GM23338 (cell line): Measurements from ENCODE around the gene ZNF610. TPM values are rescaled to one million over a fixed set of nuclear protein-coding genes. Genes with fewer than 3 reads are reported as not detected.

Source experiments
- ATAC-seq: fragments of 200-7000 bp; cut with Tn5 transposase; 3 replicates; pipeline ENCODE4 v1.9.1; 2020
- DNase-seq: peaks from one replicate; pipeline ENCODE4 v3.0.0-alpha.2; 2015; ENCODE audit warnings: low spot score
- H2AFZ ChIP-seq: fragments of 200-600 bp; sonication (generic); 2 replicates; pipeline ENCODE4 v1.8.0; 2016; ENCODE audit warnings: antibody characterized with exemption, mild to moderate bottlenecking, moderate library complexity
- H3F3A ChIP-seq: fragments of 200-600 bp; sonication (generic); replicated peaks from 2 replicates; pipeline ENCODE4 v1.8.0; 2017; ENCODE audit warnings: antibody characterized with exemption, mixed run types, low read depth
- H3K27ac ChIP-seq: fragments of 200-600 bp; sonication (generic); 2 replicates; pipeline ENCODE4 v1.6.1; 2016; ENCODE audit warnings: low read depth
- H3K27me3 ChIP-seq: fragments of 200-600 bp; sonication (generic); 2 replicates; pipeline ENCODE4 v1.8.0; 2016; ENCODE audit warnings: mild to moderate bottlenecking, mixed run types, moderate library complexity; ENCODE audit not compliant: insufficient read depth
- H3K36me3 ChIP-seq: fragments of 200-600 bp; sonication (generic); 2 replicates; pipeline ENCODE4 v1.8.0; 2016; ENCODE audit warnings: mild to moderate bottlenecking; ENCODE audit not compliant: insufficient read depth
- H3K4me1 ChIP-seq: fragments of 200-600 bp; sonication (generic); 2 replicates; pipeline ENCODE4 v1.8.0; 2016; ENCODE audit warnings: mild to moderate bottlenecking, moderate library complexity; ENCODE audit not compliant: insufficient read depth
- H3K4me2 ChIP-seq: fragments of 200-600 bp; sonication (generic); 2 replicates; pipeline ENCODE4 v1.7.1; 2017; ENCODE audit warnings: mixed run types
- H3K4me3 ChIP-seq: fragments of 200-600 bp; sonication (generic); 2 replicates; pipeline ENCODE4 v1.6.1; 2016; ENCODE audit warnings: mixed run types
- H3K79me2 ChIP-seq: fragments of 200-600 bp; sonication (generic); replicated peaks from 2 replicates; pipeline ENCODE4 v1.8.0; 2017; ENCODE audit warnings: mild to moderate bottlenecking; ENCODE audit not compliant: insufficient read depth
- H3K9me2 ChIP-seq: fragments of 200-600 bp; sonication (generic); 2 replicates; pipeline ENCODE4 v1.8.0; 2017; ENCODE audit not compliant: insufficient read depth
- H4K20me1 ChIP-seq: fragments of 200-600 bp; sonication (generic); replicated peaks from 2 replicates; pipeline ENCODE4 v1.8.0; 2017; ENCODE audit warnings: mild to moderate bottlenecking; ENCODE audit not compliant: insufficient read depth
- H3K27ac Mint-ChIP-seq: 2 replicates; pipeline ENCODE4 v1.8.0; 2020; ENCODE audit warnings: inconsistent platforms, mild to moderate bottlenecking, moderate library complexity, mixed read lengths
- H3K27me3 Mint-ChIP-seq: 3 replicates; pipeline ENCODE4 v1.8.0; 2022; ENCODE audit warnings: low read depth, mild to moderate bottlenecking, moderate library complexity, mixed read lengths, inconsistent platforms; ENCODE audit not compliant: insufficient read depth, poor library complexity
- H3K36me3 Mint-ChIP-seq: 3 replicates; pipeline ENCODE4 v1.8.0; 2021; ENCODE audit warnings: low read depth, mild to moderate bottlenecking, inconsistent platforms, moderate library complexity, mixed read lengths
- H3K4me1 Mint-ChIP-seq: 3 replicates; pipeline ENCODE4 v1.8.0; 2020; ENCODE audit warnings: mild to moderate bottlenecking, inconsistent platforms, mixed read lengths
- H3K4me3 Mint-ChIP-seq: 3 replicates; pipeline ENCODE4 v1.8.0; 2021; ENCODE audit warnings: moderate library complexity, mild to moderate bottlenecking, inconsistent platforms, mixed read lengths
- H3K9me3 Mint-ChIP-seq: 3 replicates; pipeline ENCODE4 v1.8.0; 2020; ENCODE audit warnings: moderate library complexity, mild to moderate bottlenecking, inconsistent platforms, mixed read lengths
- CREB1 ChIP-seq: fragments of 250-450 bp; sonication (Bioruptor Pico); IDR thresholded peaks from 2 replicates; pipeline ENCODE4 v1.5.0; 2020; ENCODE audit warnings: low read depth, mild to moderate bottlenecking, moderate library complexity
- EZH2 ChIP-seq: fragments of 200-600 bp; sonication (generic); IDR thresholded peaks from one replicate; pipeline ENCODE4 v1.8.0; 2017; ENCODE audit warnings: antibody characterized with exemption, mild to moderate bottlenecking, low read depth; ENCODE audit not compliant: unreplicated experiment
- EZH2phosphoT487 ChIP-seq: fragments of 200-600 bp; sonication (generic); IDR thresholded peaks from one replicate; pipeline ENCODE4 v1.8.1; 2018; ENCODE audit warnings: antibody characterized with exemption; ENCODE audit not compliant: unreplicated experiment
- JUNB ChIP-seq: IDR thresholded peaks from one replicate; pipeline ENCODE4 v1.6.1; 2016; ENCODE audit warnings: antibody characterized with exemption; ENCODE audit not compliant: unreplicated experiment
- NANOG ChIP-seq: IDR thresholded peaks from 2 replicates; pipeline ENCODE4 v1.6.1; 2016; ENCODE audit warnings: antibody characterized with exemption, borderline replicate concordance
- POLR2AphosphoS5 ChIP-seq: IDR thresholded peaks from 2 replicates; pipeline ENCODE4 v1.6.1; 2016; ENCODE audit warnings: antibody characterized with exemption, low read depth
- STAT1 ChIP-seq: IDR thresholded peaks from one replicate; pipeline ENCODE4 v1.6.1; 2016; ENCODE audit warnings: antibody characterized with exemption; ENCODE audit not compliant: unreplicated experiment
- ZNF114 ChIP-seq: fragments of 250-450 bp; sonication (Bioruptor Pico); IDR thresholded peaks from 2 replicates; pipeline ENCODE4 v1.5.0; 2020; ENCODE audit warnings: mild to moderate bottlenecking, moderate library complexity
- ZNF331 ChIP-seq: fragments of 250-450 bp; sonication (Bioruptor Pico); IDR thresholded peaks from 2 replicates; pipeline ENCODE4 v1.5.0; 2020; ENCODE audit warnings: low read depth, mild to moderate bottlenecking, moderate library complexity
- polyA plus RNA-seq: library from polyadenylated mRNA; unstranded; fragments of >200 nt; fragmentation: Nextera tagmentation; extraction: Ambion mirVana; gene quantifications from 2 replicates; pipeline ENCODE4 v1.2.1, GENCODE V29; 2016
- total RNA-seq: library from RNA; depleted of rRNA; stranded (reverse); fragments of >200 nt; shearing (Covaris generic); gene quantifications from 2 replicates; pipeline ENCODE4 v1.2.3, GENCODE V29; 2014
- TF ChIP-seq, protein P1 (sequence below), 2 experiments: fragments of 200-600 bp in 1 of 2; sonication (generic) in 1 of 2; conservative IDR thresholded peaks; 2 replicates each; pipeline versions ENCODE4 v1.5.1 to v1.6.1; 2016 to 2017; ENCODE audit warnings: antibody characterized with exemption in 2 of 2, low read depth in 2 of 2, mild to moderate bottlenecking in 2 of 2, moderate library complexity in 1 of 2
- TF ChIP-seq, protein P2 (sequence below): IDR thresholded peaks from one replicate; pipeline ENCODE4 v1.6.1; 2018; ENCODE audit warnings: antibody characterized with exemption; ENCODE audit not compliant: unreplicated experiment
- TF ChIP-seq, protein P3 (sequence below): IDR thresholded peaks from 2 replicates; pipeline ENCODE4 v1.6.1; 2016; ENCODE audit warnings: antibody characterized with exemption

ZNF610 gene
- total and polyA plus RNA-seq, 2 experiments from 2014 or later = 4.7 to 6.3 TPM

DNA sequence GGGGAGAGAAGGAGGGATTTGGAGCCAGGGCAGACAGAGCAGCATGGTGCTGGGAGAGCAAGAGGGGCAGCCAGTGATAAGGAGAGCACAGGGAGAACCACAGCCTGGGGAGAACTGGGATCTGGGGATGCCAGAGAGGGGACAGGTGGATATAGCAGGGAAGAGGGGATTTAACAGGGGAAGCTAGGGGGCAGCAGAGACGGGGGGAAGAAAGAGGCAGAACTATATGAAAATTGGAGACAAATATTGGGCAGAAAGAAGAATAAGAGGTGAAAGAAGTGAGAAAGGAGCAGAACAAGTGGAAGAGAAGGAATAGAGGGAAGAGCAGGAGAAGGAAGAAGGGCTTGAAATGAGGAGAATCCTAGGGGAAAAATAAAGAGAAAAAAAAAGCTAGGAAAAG, 55.1 kb downstream of the ZNF610 start:
- no peak overlapping the region for H3K4me3 ChIP-seq
- no peak overlapping the region for H2AFZ ChIP-seq
- no peaks in the 10 kb centered on the region for H3K27me3 ChIP-seq
- H4K20me1 ChIP-seq = 0 out of 2 replicates have a peak, but pooled peaks cover 5% of the 10 kb centered on the region
- Mint-ChIP-seq H3K27me3 (peaks cover 5% of the 10 kb centered on the region), H3K4me1 (no peaks in the 10 kb centered on the region), H3K9me3 (peaks cover 79% of the 10 kb centered on the region), H3K4me3 (no peak overlapping the region), H3K27ac (no peak overlapping the region), H3K36me3 (peaks cover 81% of the 10 kb centered on the region)
- H3K79me2 ChIP-seq = peaks cover 6% of the 10 kb centered on the region
- H3K36me3 ChIP-seq = peaks cover 16% of the 10 kb centered on the region; the same call in 1 of the 2 replicates
- peak; percentile 59 for ATAC-seq
- no peaks in the 10 kb centered on the region for H3K9me2 ChIP-seq
- H3F3A ChIP-seq = no peaks in the 10 kb centered on the region
- DNase-seq = peak; percentile 66
- H3K4me2 ChIP-seq = no peak overlapping the region
- H3K4me1 ChIP-seq = no peaks in the 10 kb centered on the region
- H3K27ac ChIP-seq = no peak overlapping the region
- TF ChIP-seq EZH2 = no peak
- TF ChIP-seq, protein P1, sequence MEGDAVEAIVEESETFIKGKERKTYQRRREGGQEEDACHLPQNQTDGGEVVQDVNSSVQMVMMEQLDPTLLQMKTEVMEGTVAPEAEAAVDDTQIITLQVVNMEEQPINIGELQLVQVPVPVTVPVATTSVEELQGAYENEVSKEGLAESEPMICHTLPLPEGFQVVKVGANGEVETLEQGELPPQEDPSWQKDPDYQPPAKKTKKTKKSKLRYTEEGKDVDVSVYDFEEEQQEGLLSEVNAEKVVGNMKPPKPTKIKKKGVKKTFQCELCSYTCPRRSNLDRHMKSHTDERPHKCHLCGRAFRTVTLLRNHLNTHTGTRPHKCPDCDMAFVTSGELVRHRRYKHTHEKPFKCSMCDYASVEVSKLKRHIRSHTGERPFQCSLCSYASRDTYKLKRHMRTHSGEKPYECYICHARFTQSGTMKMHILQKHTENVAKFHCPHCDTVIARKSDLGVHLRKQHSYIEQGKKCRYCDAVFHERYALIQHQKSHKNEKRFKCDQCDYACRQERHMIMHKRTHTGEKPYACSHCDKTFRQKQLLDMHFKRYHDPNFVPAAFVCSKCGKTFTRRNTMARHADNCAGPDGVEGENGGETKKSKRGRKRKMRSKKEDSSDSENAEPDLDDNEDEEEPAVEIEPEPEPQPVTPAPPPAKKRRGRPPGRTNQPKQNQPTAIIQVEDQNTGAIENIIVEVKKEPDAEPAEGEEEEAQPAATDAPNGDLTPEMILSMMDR (conservative IDR thresholded peaks at IDR 0.05; ENCODE audit: low read depth in 2 of 2) = peak; percentile 76 to 77
- TF ChIP-seq NANOG = no peak
- no peak for TF ChIP-seq ZNF331
- TF ChIP-seq, protein P2, sequence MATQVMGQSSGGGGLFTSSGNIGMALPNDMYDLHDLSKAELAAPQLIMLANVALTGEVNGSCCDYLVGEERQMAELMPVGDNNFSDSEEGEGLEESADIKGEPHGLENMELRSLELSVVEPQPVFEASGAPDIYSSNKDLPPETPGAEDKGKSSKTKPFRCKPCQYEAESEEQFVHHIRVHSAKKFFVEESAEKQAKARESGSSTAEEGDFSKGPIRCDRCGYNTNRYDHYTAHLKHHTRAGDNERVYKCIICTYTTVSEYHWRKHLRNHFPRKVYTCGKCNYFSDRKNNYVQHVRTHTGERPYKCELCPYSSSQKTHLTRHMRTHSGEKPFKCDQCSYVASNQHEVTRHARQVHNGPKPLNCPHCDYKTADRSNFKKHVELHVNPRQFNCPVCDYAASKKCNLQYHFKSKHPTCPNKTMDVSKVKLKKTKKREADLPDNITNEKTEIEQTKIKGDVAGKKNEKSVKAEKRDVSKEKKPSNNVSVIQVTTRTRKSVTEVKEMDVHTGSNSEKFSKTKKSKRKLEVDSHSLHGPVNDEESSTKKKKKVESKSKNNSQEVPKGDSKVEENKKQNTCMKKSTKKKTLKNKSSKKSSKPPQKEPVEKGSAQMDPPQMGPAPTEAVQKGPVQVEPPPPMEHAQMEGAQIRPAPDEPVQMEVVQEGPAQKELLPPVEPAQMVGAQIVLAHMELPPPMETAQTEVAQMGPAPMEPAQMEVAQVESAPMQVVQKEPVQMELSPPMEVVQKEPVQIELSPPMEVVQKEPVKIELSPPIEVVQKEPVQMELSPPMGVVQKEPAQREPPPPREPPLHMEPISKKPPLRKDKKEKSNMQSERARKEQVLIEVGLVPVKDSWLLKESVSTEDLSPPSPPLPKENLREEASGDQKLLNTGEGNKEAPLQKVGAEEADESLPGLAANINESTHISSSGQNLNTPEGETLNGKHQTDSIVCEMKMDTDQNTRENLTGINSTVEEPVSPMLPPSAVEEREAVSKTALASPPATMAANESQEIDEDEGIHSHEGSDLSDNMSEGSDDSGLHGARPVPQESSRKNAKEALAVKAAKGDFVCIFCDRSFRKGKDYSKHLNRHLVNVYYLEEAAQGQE = no peak

DNA sequence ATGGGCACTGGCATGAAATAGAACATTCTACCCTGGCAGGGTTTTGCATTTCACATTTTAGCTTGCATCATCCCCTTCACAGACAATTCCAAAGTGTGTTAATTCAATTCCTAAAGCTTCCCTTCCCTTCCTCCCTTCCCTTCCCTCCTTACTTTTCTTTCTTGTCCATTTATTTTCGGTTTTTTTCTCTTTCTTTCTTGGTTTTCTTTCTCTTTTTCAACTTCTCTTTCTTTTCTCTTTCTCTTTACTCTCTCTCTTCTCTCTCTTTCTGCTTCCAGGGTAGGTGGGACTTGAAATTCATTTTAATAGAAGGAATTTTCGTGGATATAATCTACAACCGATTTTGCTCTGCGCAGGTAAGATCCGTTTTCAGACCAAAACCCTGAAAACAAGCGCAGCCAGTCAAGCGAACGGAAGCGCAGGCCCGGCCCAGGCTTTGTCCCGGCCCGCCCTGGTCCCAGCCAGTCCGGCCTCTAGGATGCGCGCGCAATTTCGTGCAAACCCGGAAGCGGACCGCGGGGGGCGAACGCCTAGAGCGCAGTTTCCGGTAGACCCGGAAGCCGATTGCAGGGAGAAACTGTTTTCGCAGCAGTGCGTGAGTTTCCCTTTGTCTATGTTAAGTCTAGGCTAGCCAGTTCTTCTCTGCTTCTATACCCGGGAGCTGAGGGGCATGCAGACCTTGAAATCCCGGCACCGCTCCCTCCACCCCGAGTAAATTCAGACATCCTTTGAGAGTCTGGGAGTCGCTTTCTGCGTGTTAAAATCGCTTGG, 61.5 kb downstream of the ZNF610 start, which contains the start of gene ZNF528:
Gene ZNF528 (plus strand): TSS at position 540 of the 771 bp plus-strand sequence. CDS start 4,165 bp downstream, outside the sequence.
- Histone ChIP-seq H2AFZ (peak within 1 kb of the TSS; percentile 82), H3K79me2 (peaks cover 16% of the 10 kb centered on the region), H3F3A (no peaks in the 10 kb centered on the region), H3K36me3 (peaks cover 21% of the 10 kb centered on the region; the same call in 1 of the 2 replicates), H3K9me2 (no peaks in the 10 kb centered on the region), H3K27me3 (no peaks in the 10 kb centered on the region), H3K4me1 (peaks cover 12% of the 10 kb centered on the region; the same call in 1 of the 2 replicates), H3K27ac (peak within 1 kb of the TSS; percentile 95), H3K4me2 (peak within 1 kb of the TSS; percentile 74), H4K20me1 (no peaks in the 10 kb centered on the region), H3K4me3 (peak within 1 kb of the TSS; percentile 57)
- peaks cover 2% of the 10 kb centered on the region; the same call in 1 of the 3 replicates for H3K4me1 Mint-ChIP-seq
- peaks cover 79% of the 10 kb centered on the region for H3K36me3 Mint-ChIP-seq
- ATAC-seq = peak; percentile 97
- peaks cover 77% of the 10 kb centered on the region for H3K9me3 Mint-ChIP-seq
- DNase-seq = peak; percentile 98
- peak within 1 kb of the TSS; percentile 95 for H3K27ac Mint-ChIP-seq
- H3K27me3 Mint-ChIP-seq = peaks cover 5% of the 10 kb centered on the region
- H3K4me3 Mint-ChIP-seq = peak within 1 kb of the TSS; percentile 86
- TF ChIP-seq POLR2AphosphoS5 = peak; percentile 82
- no peak for TF ChIP-seq ZNF331
- no peak for TF ChIP-seq NANOG
- TF ChIP-seq ZNF114 (CRISPR knock-in tag) = no peak
- TF ChIP-seq, protein P3, sequence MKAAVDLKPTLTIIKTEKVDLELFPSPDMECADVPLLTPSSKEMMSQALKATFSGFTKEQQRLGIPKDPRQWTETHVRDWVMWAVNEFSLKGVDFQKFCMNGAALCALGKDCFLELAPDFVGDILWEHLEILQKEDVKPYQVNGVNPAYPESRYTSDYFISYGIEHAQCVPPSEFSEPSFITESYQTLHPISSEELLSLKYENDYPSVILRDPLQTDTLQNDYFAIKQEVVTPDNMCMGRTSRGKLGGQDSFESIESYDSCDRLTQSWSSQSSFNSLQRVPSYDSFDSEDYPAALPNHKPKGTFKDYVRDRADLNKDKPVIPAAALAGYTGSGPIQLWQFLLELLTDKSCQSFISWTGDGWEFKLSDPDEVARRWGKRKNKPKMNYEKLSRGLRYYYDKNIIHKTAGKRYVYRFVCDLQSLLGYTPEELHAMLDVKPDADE = peak; percentile 81
- TF ChIP-seq, protein P2 = no peak
- TF ChIP-seq JUNB = no peak
- no peak for TF ChIP-seq EZH2phosphoT487
- no peak for TF ChIP-seq EZH2
- TF ChIP-seq STAT1 = no peak
- no peak for TF ChIP-seq CREB1 (CRISPR knock-in tag)
